ENCODE results near the gene MTERF2. TPM values are rescaled to one million over a fixed set of nuclear protein-coding genes. Genes with fewer than 3 reads are reported as not detected.
"Not testable (repeated sequence)": the region's sequence is repeated elsewhere in the genome, so short reads cannot be mapped to it uniquely, and the experiment has no call there.

Gene MTERF2
- total and polyA plus RNA-seq, 9 donors, result 11.7 to 21.9 (median 15.3) TPM

- DNase-seq, result no peak
- TF ChIP-seq EP300 (IDR thresholded peaks at IDR 0.05), result no peak
- intact Hi-C loops (cut with DNase I), result no loop called here
- WGBS, 3 donors, result 90 to 92% (median 91%) methylated on average over 6 of the region's 6 CpGs
- no peaks in the 10 kb centered on the region for H3K27me3 ChIP-seq
- H3K36me3 ChIP-seq, result no peaks in the 10 kb centered on the region
- H3K4me3 ChIP-seq, result no peak overlapping the region
- H3K9me3 ChIP-seq, result no peaks in the 10 kb centered on the region
- H3K4me1 ChIP-seq (ENCODE audit: insufficient read depth), result no peaks in the 10 kb centered on the region
- H3K27ac ChIP-seq, result no peak overlapping the region
These were observed 12.5 kb upstream of the MTERF2 start for GRCh38 chr12:106999446-106999845.

- no peak for TF ChIP-seq EP300 (IDR thresholded peaks at IDR 0.05)
- TF ChIP-seq CTCF (IDR thresholded peaks at IDR 0.05), result no peak
- no peak for TF ChIP-seq POLR2A (IDR thresholded peaks at IDR 0.05)
- intact Hi-C loops (cut with DNase I), result no loop called here
- Histone ChIP-seq H3K36me3 (no peaks in the 10 kb centered on the region), H3K4me1 (ENCODE audit: insufficient read depth) (no peaks in the 10 kb centered on the region), H3K27ac (no peak overlapping the region), H3K27me3 (no peaks in the 10 kb centered on the region), H3K9me3 (no peaks in the 10 kb centered on the region), H3K4me3 (no peak overlapping the region)
- 29 to 59% (median 39%) methylated on average over 1 of the region's 1 CpG for WGBS, 3 donors
- no peak for DNase-seq
These were observed 11.0 kb upstream of the MTERF2 start for GRCh38 chr12:106997916-106998315.

- intact Hi-C loops (cut with DNase I); H3K9me3 ChIP-seq; H3K36me3 ChIP-seq; DNase-seq; H3K4me3 ChIP-seq; H3K27me3 ChIP-seq; H3K27ac ChIP-seq; H3K4me1 ChIP-seq (ENCODE audit: insufficient read depth): not testable (repeated sequence)
- WGBS, 3 donors, result 95 to 97% (median 97%) methylated on average over 5 of the region's 5 CpGs
These were observed 9.2 kb upstream of the MTERF2 start for GRCh38 chr12:106996102-106996501.

- Histone ChIP-seq H3K27ac (no peak overlapping the region), H3K27me3 (no peaks in the 10 kb centered on the region), H3K4me3 (no peak overlapping the region), H3K9me3 (no peaks in the 10 kb centered on the region), H3K4me1 (ENCODE audit: insufficient read depth) (no peaks in the 10 kb centered on the region), H3K36me3 (no peaks in the 10 kb centered on the region)
- no peak for TF ChIP-seq EP300 (IDR thresholded peaks at IDR 0.05)
- 33 to 42% (median 39%) methylated on average over 2 of the region's 2 CpGs for WGBS, 3 donors
- intact Hi-C loops (cut with DNase I), result no loop called here
- DNase-seq, result no peak
These were observed 7.8 kb upstream of the MTERF2 start for GRCh38 chr12:106994579-106995220.

- WGBS, 3 donors, result 47 to 63% (median 51%) methylated on average over 6 of the region's 6 CpGs
- H3K36me3 ChIP-seq, result no peaks in the 10 kb centered on the region
- no peak for DNase-seq
- H3K4me3 ChIP-seq, result no peak overlapping the region
- no peaks in the 10 kb centered on the region for H3K27me3 ChIP-seq
- intact Hi-C loops (cut with DNase I), result loop anchor here in 3 of 4 donors (5.0 to 10.0 kb wide), 2 partner anchors 104 to 107 kb away; partner anchors contain the start of gene CRY1 (in 3 of the 3)
- H3K4me1 ChIP-seq (ENCODE audit: insufficient read depth), result peaks cover 7% of the 10 kb centered on the region
- TF ChIP-seq POLR2A (IDR thresholded peaks at IDR 0.05) (no peak), CTCF (IDR thresholded peaks at IDR 0.05) (no peak), EP300 (IDR thresholded peaks at IDR 0.05) (no peak)
- no peak overlapping the region for H3K27ac ChIP-seq
- H3K9me3 ChIP-seq, result no peaks in the 10 kb centered on the region
These were observed 900 bp upstream of the MTERF2 start for GRCh38 chr12:106987846-106988245.

GRCh38 chr12:106986135-106986534, 811 bp downstream of the MTERF2 start:
- intact Hi-C loops (cut with DNase I), result loop anchor here in 3 of 4 donors (5.0 to 10.0 kb wide), 2 partner anchors 106 to 109 kb away; partner anchors contain the start of gene CRY1 (in 3 of the 3)
- H3K36me3 ChIP-seq, result no peaks in the 10 kb centered on the region
- H3K27ac ChIP-seq, result peak overlapping the region in 1 of 2 donors; percentile 90
- 21 to 25% (median 21%) methylated on average over 4 of the region's 4 CpGs for WGBS, 3 donors
- DNase-seq, result no peak
- no peaks in the 10 kb centered on the region for H3K27me3 ChIP-seq
- no peaks in the 10 kb centered on the region for H3K9me3 ChIP-seq
- H3K4me1 ChIP-seq (ENCODE audit: insufficient read depth), result peaks cover 7% of the 10 kb centered on the region
- peak overlapping the region; percentile 64 for H3K4me3 ChIP-seq
- TF ChIP-seq CTCF (IDR thresholded peaks at IDR 0.05), result no peak
- TF ChIP-seq POLR2A (IDR thresholded peaks at IDR 0.05), result no peak
- TF ChIP-seq EP300 (IDR thresholded peaks at IDR 0.05), result no peak

Data from ovary (tissue), 9 donors.